Tibial artery (tissue), 4 donors: ENCODE measurements around the gene RNF20.

Source experiments
- DNase-seq, 2 donors: peaks; one replicate each; pipeline ENCODE4 v3.0.0-alpha.2; 2019
- H3K27ac ChIP-seq, 2 donors: fragments of 200-600 bp; sonication (generic) in 1 of 2; 1 replicate in 1 of 2; 2 replicates in 1 of 2; pipeline ENCODE4 v1.5.1; 2018 to 2019; ENCODE audit warnings: mild to moderate bottlenecking in 1 of 2
- H3K27me3 ChIP-seq, 2 donors: fragments of 200-600 bp; sonication (generic) in 1 of 2; one replicate each; pipeline versions ENCODE4 v1.5.1 to v1.6.0; 2016 to 2019
- H3K36me3 ChIP-seq, 3 donors: fragments of 200-600 bp; sonication (generic) in 2 of 3; one replicate each; pipeline ENCODE4 v1.5.1; 2016 to 2019; ENCODE audit warnings: mild to moderate bottlenecking in 2 of 3
- H3K4me1 ChIP-seq, 4 donors: fragments of 200-600 bp; sonication (generic) in 2 of 4; 1 replicate in 3 of 4; 2 replicates in 1 of 4; pipeline ENCODE4 v1.5.1; 2016 to 2019
- H3K4me3 ChIP-seq, 2 donors: fragments of 200-600 bp; sonication (generic) in 1 of 2; 1 replicate in 1 of 2; 2 replicates in 1 of 2; pipeline ENCODE4 v1.5.1; 2018 to 2019; ENCODE audit warnings: mild to moderate bottlenecking in 2 of 2
- H3K9me3 ChIP-seq, 3 donors: fragments of 200-600 bp; sonication (generic) in 1 of 3; one replicate each; pipeline ENCODE4 v1.5.1; 2016 to 2019
- CTCF ChIP-seq, 2 experiments: fragments of 200-600 bp in 1 of 2; fragments of 450-650 bp in 1 of 2; IDR thresholded peaks; one replicate each; pipeline ENCODE4 v1.5.1; 2017 to 2019; ENCODE audit warnings: antibody characterized with exemption in 2 of 2, mild to moderate bottlenecking in 1 of 2, moderate library complexity in 1 of 2
- intact Hi-C: fragments of 100-400 bp; cut with DNase I; formaldehyde crosslinking; loops from one replicate; pipeline ENCODE4 v1.15.0; 2023; ENCODE audit warnings: low total_unique reads

The RNF20 gene

GRCh38 chr9:101591787-101592446, 58.3 kb downstream of the RNF20 start:
- Histone ChIP-seq H3K36me3 (no peaks in the 10 kb centered on the region), H3K27me3 (no peaks in the 10 kb centered on the region), H3K4me1 (no peaks in the 10 kb centered on the region), H3K27ac (no peak overlapping the region), H3K4me3 (no peak overlapping the region), H3K9me3 (no peaks in the 10 kb centered on the region)
- intact Hi-C loops, result no loop called here
- DNase-seq, result no peak
- TF ChIP-seq CTCF (IDR thresholded peaks at IDR 0.05), result no peak

GRCh38 chr9:101592788-101593187, 59.1 kb downstream of the RNF20 start:
- Histone ChIP-seq H3K36me3 (no peaks in the 10 kb centered on the region), H3K27ac (no peak overlapping the region), H3K9me3 (no peaks in the 10 kb centered on the region), H3K4me3 (no peak overlapping the region), H3K27me3 (no peaks in the 10 kb centered on the region), H3K4me1 (no peaks in the 10 kb centered on the region)
- no peak for DNase-seq
- no peak for TF ChIP-seq CTCF (IDR thresholded peaks at IDR 0.05)
- intact Hi-C loops, result no loop called here

GRCh38 chr9:101593345-101593744, 59.7 kb downstream of the RNF20 start:
- no peaks in the 10 kb centered on the region for H3K36me3 ChIP-seq
- DNase-seq, result no peak
- no peak overlapping the region for H3K4me3 ChIP-seq
- no peak for TF ChIP-seq CTCF (IDR thresholded peaks at IDR 0.05)
- H3K27me3 ChIP-seq, result no peaks in the 10 kb centered on the region
- intact Hi-C loops, result no loop called here
- H3K4me1 ChIP-seq, result no peaks in the 10 kb centered on the region
- no peaks in the 10 kb centered on the region for H3K9me3 ChIP-seq
- no peak overlapping the region for H3K27ac ChIP-seq

GRCh38 chr9:101594796-101595195, 61.1 kb downstream of the RNF20 start, which contains the start of gene PPP3R2:
PPP3R2 (minus strand) TSS chr9:101594969; CDS start chr9:101594921, 48 bp downstream.
- H3K27me3 ChIP-seq, result no peaks in the 10 kb centered on the region
- no peak within 1 kb of the TSS for H3K4me3 ChIP-seq
- intact Hi-C loops, result no loop called here
- no peaks in the 10 kb centered on the region for H3K36me3 ChIP-seq
- TF ChIP-seq CTCF (IDR thresholded peaks at IDR 0.05), result no peak
- H3K4me1 ChIP-seq, result no peaks in the 10 kb centered on the region
- H3K27ac ChIP-seq, result no peak within 1 kb of the TSS
- no peaks in the 10 kb centered on the region for H3K9me3 ChIP-seq
- DNase-seq, result no peak

- TF ChIP-seq CTCF (IDR thresholded peaks at IDR 0.05), result peak; percentile 38 to 50
- no peak overlapping the region for H3K4me3 ChIP-seq
- H3K36me3 ChIP-seq, result no peaks in the 10 kb centered on the region
- no peaks in the 10 kb centered on the region for H3K27me3 ChIP-seq
- peaks cover 0 to 5% (median 0%) of the 10 kb centered on the region in 4 donors for H3K4me1 ChIP-seq
- intact Hi-C loops, result no loop called here
- H3K27ac ChIP-seq, result no peak overlapping the region
- DNase-seq, result no peak
- H3K9me3 ChIP-seq, result no peaks in the 10 kb centered on the region
Observed at GRCh38 chr9:101601904-101602765, 68.5 kb downstream of the RNF20 start.
